ENCODE data around the gene CDH16.
"Not testable (repeated sequence)": the region's sequence is repeated elsewhere in the genome, so short reads cannot be mapped to it uniquely, and the experiment has no call there.

CDH16 gene

DNA sequence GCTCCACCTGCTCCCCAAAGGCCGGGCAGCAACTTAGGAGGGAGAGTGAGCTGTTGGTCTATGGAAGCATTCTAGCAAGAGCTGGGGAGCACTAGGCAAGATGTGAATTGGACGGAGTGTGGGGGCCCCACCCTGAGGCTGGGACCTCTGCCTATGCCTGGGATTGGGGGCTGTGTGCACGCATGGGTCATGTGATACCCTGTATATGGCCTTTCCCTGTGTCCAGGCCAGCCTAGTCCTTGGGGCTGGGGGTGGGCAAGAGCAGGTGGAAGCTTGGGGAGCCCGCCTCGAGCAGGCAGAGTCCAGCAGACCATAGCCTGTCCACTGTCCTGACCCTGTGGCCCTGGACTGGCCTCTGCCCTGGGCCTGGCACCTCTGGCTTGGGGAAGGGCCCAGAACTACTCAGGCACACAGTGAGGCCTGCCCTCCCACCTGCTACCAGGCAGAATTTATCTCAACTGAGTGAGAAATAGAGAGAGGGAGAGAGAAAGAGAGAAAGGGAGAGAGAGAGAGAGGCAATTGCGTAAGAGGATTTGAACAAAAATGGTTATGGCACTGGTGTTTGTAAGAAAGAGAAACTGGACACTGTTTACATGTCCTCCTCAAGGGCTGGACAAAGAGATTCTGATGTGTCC is 19.3 kb downstream of the CDH16 start:
- in situ Hi-C loops (cut with MboI; ENCODE audit: low sequenced_read_pairs), result no loop called here

DNA sequence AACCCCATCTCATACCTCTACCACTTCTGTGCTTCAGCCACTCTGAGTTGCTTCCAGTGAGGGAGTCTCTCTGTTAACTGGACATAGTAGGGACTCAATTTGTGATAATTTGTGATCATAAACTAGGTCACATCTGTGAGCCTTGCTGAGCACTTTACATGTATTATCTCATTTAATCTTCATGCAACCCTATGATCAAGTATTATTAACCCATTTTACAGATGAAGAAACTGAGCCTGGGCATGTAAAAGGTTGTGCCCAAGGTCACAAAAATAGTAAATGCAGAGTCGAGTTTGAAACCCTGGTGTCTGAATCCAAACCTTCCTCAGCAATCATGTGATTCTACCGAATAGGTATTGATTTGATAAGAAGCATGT is 19.8 kb downstream of the CDH16 start:
- in situ Hi-C loops (cut with MboI; ENCODE audit: low sequenced_read_pairs), result no loop called here

DNA sequence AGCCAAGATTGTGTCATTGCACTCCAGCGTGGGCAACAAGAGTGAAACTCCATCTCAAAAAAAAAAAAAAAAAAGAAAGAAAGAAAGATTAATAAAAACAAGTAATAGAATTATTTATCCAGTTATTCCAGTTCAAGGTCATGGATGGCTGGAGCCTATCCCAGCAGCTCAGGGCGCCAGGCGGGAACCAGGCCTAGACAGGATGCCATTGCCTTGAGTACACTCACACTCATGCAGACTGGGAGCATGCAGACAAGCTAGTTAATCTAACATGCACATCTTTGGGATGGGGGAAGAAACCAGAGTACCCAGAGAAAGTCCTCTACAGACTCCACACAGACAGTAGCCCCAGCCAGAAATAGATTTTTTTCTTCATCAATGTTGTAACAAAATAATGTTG is 20.5 kb downstream of the CDH16 start:
- in situ Hi-C loops (cut with MboI; ENCODE audit: low sequenced_read_pairs), result no loop called here

DNA sequence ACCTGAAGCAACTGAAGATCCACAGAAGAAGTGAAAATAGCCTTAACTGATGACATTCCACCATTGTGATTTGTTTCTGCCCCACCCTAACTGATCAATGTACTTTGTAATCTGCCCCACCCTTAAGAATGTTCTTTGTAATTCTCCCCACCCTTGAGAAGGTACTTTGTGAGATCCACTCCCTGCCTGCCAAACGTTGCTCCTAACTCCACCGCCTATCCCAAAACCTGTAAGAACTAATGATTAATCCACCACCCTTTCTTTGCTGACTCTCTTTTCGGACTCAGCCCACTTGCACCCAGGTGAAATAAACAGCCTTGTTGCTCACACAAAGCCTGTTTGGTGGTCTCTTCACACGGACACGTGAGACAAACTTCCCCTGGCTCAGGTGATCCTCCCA is 22.0 kb downstream of the CDH16 start:
- in situ Hi-C loops (cut with MboI; ENCODE audit: low sequenced_read_pairs), result not testable (repeated sequence)

DNA sequence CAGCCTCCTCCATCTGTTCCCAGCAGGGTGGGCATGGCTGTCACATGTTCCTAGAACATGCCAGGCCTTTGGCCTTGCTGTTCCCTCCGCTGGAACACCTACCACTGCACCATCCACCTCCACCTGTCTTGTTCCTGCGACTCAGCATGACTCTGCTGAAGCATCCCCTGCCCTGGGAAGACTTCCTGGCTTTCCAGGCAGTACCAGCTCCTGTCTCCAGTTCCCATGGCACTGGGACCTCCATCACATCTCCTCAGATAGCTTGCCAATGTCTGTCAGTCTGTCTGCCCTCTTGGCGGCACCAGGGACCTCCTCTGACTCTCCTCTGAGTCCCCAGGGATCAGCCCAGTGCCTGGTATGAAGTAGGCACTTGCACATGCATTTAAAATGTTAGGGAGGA is 22.7 kb downstream of the CDH16 start:
- in situ Hi-C loops (cut with MboI; ENCODE audit: low sequenced_read_pairs), result no loop called here

DNA sequence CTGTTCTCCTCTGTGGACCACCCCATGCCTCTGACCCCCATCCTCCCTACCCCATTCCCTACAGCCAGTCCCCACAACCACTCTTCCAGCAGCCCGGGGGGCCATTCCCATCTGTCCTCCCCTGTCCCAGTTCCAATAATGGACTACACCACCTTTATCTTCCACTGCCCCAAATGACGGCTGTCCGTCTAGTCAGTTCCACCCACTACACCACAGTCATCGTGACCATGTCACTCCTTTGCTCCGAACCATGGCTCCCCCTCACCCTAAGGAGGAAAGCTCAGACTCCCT is 23.1 kb downstream of the CDH16 start:
- in situ Hi-C loops (cut with MboI; ENCODE audit: low sequenced_read_pairs), result no loop called here

DNA sequence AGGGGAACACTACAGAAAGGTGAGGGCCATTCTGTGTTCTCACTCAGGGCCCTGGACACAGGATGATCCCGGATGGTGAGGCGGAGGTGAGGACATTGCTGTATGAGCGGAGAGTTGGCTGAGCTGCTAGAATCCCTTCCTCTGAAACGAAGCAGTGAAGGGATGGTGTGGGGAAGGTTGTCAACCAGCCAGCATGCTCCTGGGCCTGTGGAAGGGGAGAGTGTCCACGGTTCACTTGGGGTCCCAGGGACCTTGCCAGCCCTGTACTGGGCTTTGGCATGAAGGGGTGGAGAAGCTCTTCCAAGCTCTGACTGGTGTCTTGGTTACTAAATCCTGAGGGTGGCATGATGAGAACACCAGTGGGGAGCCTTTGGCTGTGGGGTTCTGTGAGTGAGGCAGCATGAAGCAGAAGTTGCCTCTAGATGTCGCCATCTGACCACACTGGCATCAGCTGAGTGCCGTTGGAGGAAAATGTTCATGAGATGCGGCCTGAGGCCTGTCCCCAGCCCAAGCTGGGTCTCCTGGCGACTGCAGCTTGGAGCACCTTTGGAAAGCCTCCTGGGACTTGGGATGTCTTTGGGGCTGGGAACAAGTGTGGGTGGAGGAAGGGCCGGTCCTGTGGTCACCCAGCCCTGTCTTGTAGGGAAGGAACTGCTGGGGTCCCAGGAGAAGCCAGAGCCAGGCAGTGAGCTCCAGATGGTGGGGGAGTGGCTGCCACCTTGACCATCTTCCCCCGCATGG is 23.6 kb downstream of the CDH16 start:
- in situ Hi-C loops (cut with MboI; ENCODE audit: low sequenced_read_pairs), result no loop called here

DNA sequence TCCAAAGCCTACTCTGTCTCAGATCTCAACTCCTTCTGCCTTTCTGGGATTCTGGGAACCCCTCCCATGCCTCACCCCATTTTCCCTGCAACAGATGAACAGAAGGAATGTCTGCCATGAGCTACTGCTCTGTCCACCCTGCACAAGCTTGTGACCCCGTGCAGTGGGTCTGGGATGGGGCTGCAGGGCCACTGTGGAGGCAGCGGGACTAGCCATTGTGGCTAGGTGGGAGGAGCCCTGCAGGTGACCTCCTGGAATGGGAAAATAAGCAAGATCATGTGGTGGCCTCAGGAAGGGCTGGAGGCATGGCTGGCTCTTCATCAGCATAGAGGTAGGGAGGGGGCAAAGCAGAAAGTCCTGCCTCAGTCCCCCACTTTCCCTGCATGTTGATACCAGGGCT is 24.6 kb downstream of the CDH16 start:
- in situ Hi-C loops (cut with MboI; ENCODE audit: low sequenced_read_pairs), result no loop called here

DNA sequence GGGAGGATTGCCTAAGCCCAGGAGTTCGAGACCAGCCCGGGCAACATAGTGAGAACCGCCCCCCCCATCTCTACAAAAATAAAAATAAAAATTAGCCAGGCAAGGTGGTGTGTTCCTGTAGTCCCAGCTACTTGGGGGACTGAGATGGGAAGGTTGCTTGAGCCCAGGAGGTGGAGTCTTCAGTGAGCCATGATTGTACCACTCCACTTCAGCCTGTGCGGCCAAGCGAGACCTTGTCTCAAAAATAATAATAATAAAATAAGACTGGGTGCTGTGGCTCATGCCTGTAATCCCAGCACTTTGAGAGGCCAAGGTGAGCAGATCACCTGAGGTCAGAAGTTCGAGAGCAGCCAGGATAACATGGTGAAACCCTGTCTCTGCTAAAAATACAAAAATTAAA is 26.9 kb downstream of the CDH16 start:
- in situ Hi-C loops (cut with MboI; ENCODE audit: low sequenced_read_pairs), result no loop called here

DNA sequence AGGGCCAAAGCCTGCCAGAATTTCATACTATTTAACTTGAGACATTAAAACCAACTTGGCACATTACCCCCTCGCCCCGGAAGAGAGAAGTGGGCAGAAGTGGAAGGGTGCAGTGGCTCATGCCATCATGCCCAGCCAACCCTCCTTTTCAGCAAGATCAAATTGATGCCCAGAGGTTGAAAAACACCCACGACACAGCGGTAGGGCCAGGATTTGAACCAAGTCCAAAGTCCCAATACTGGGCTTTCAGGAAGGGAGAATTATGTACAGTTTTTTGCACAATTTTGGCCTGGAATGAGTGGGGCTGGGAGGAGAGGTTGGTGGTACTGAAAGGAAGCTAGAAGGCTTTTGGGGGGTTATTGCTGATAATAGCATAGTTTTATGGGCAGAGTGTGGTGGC is 27.3 kb downstream of the CDH16 start:
- in situ Hi-C loops (cut with MboI; ENCODE audit: low sequenced_read_pairs), result no loop called here

DNA sequence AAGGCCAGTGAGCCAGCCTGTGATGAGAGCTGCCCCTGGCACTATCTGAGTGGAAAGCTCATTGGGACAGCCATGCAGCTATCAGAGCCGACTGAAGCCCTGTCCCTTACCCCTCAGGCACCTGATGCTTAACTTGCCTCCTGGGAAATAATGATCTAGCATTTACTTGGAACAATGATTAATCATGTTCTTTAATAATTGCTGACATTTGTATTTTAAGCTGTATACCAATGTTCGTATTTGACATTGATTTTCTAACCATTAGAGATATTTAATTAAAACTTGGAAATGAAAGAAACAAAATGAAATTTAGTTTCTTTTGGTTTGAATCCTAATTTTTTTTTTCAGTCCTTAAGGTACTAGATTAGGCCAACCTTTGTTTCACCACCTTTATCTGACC is 27.9 kb downstream of the CDH16 start:
- in situ Hi-C loops (cut with MboI; ENCODE audit: low sequenced_read_pairs), result no loop called here

DNA sequence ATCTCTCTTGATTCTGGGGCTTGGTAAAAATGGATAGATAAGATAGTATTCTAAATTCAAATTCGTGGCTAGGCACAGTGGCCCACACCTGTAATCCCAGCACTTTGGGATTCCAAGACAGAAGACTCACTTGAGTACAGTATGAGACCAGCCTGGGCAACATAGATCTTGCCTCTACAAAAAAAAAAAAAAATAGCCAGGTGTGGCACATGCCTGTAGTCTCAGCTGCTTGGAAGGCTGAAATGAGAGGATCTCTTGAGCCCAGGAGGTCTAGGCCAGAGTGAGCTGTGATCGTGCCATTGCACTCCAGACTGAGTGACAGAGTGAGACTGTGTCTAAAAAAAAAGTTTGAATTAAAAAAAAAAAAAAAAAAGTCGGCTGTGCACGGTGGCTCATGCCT is 29.1 kb downstream of the CDH16 start:
- in situ Hi-C loops (cut with MboI; ENCODE audit: low sequenced_read_pairs), result no loop called here

DNA sequence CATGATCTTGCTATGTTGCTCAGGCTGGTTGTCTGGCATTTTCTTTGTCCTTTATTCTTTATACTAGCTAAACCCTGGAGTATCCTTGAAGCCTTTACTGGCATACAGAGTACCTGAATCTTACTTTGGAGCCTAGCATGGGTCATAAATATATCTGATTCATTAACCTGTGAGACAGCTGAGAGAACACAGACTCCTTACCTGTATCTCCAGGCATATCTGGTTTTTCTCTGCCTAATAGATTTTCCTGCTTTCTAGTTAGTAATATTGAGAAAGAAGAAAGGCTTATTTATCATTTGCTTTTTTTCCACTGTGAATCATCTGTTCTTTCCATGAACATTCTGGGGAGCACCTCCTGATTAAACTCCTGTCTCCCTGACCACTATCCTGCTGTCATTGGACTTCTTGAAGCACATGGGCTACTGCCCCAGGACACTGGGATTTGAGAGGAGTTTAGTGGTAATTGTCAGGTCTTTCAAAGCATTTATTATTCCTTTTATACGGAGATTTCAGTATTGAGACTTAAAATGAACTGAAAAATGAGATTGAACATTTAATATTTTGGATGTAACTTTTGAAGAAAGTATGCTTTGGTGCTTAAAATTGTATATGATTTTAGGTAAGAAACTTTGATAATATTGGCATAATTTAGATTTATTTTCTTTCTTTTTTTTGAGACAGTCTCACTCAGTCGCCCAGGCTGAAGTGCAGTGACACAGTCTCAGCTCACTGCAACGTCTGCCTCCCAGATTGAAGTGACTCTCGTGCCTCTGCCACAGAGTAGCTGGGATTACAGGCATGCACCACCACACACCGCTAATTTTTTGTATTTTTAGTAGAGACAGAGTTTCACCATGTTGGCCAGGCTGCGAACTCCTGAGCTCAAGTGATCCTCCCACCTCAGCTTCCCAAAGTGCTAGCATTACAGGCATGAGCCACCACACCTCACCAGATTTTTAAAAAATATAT is 29.8 kb downstream of the CDH16 start:
- in situ Hi-C loops (cut with MboI; ENCODE audit: low sequenced_read_pairs), result no loop called here

DNA sequence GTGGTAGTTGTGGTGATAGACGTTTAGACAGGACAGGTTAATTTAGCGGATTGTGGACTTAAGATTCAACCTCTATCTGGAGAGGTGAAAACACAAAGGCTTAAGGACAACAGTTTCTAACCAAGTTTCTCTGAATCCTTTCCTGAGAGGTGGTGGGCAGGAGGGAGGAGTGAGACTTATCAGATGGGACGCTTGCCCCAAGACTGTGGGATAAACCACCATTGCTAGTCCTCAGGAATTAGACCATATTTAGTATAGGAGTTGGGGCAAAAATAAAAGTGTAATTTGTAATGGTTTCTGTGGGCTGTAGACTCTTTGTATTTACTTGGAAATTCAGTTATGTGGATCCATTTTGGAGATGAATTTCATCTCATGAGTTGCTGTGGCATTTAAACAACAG is 31.8 kb downstream of the CDH16 start:
- in situ Hi-C loops (cut with MboI; ENCODE audit: low sequenced_read_pairs), result no loop called here

DNA sequence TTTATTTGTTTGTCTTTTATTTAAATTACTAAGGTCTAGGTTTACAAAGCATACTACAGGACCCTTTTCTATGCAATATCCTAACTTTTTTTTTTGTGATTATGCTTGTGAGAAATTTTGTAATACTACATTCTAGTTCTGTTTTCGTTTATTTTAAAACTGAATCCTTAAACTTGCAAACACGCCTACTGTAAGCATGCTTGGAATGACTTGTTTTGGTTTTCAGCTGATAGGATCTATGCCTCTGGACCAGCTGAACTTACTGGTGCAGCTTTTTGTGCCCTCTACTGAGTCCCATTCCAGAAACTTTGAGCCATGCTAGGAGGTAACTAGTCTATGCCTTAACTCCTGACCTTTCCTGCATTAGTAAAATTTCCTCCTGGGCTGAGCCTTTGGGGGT is 32.4 kb downstream of the CDH16 start:
- in situ Hi-C loops (cut with MboI; ENCODE audit: low sequenced_read_pairs), result no loop called here

DNA sequence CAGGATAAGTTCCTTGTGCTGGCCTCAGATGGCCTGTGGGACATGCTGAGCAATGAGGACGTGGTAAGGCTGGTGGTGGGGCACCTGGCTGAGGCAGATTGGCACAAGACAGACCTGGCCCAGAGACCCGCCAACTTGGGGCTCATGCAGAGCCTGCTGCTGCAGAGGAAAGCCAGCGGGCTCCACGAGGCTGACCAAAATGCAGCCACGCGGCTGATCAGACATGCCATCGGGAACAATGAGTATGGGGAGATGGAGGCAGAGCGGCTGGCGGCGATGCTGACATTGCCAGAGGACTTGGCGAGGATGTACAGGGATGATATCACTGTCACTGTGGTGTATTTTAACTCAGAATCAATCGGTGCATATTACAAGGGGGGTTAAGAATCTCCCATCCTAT is 33.2 kb downstream of the CDH16 start:
- in situ Hi-C loops (cut with MboI; ENCODE audit: low sequenced_read_pairs), result no loop called here

DNA sequence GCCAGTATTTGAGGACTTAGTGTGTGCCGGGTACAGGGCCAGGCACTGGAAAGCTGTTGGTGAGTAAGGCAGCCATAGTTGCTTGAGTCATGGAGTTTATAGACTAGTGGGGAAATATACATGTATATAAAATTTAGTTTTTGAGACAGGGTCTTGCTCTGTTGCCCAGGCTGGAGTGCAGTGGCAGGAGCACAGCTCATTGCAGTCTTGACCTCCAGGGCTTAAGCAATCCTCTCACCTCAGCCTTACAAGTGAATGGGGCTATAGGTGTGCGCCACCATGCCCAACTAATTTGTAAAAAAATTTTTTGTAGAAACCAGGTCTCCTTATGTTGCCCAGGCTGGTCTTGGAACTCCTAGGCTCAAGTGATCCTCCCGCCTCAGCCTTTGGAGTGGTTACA is 36.0 kb downstream of the CDH16 start:
- in situ Hi-C loops (cut with MboI; ENCODE audit: low sequenced_read_pairs), result no loop called here

DNA sequence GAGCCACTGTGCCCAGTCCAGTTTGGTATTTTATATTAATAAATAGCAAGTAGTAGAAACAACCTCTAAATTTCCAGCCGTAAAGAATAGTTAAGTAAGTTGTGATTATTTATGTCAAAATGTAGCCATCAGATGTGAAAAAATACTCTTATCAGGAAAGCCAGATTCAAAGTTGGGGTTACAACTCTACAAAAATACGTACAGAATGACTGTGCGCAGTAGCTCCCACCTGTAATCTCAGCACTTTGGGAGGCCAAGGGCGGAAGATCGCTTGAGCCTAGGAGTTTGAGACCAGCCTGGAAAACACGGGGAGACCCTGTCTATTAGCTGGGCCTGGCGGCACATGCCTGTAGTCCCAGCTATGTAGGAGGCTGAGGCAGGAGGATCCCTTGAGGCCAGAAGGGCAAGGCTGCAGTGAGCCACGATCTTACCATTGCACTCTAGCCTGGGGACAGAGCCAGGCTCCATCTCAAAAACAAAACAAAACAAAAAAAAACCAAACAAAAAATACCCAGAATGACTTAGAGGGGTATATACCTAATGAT is 36.6 kb downstream of the CDH16 start:
- in situ Hi-C loops (cut with MboI; ENCODE audit: low sequenced_read_pairs), result no loop called here

DNA sequence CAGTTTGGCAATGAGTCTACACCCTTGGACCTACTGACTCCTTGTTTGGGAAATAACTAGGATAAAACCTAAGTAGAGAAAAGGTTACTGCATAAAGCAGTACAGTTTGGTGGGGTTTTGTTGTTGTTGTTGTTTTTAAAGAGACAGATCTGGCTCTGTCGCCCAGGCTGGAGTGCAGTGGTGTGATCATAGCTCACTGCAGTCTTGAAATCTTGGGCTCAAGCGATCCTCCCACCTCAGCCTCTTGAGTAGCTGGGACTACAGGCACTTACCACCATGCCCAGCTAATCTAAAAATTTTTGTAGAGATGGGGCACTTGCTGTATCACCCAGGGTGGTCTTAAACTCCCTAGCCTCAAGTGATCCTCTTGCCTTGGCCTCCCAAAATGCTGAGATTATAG is 37.1 kb downstream of the CDH16 start:
- in situ Hi-C loops (cut with MboI; ENCODE audit: low sequenced_read_pairs), result no loop called here

DNA sequence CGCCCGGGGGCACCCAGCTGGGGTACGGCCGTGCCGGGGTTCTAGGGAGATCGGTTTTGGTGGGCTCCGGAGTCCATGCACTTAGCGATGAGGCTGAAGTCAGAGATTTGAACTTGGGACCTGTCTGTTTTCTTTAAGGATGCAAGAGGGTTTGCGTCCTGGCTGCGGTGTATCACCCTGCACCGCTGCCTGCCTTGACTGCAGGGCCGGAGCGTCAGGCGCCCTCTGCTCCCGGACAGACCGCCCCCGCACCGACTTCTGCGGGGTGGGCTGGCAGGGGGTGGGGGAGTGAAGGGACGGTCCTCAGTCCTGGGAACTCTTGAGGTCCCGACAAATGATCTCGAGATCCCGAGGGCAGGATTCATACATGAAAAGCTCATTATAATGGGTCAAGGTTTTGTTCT is 37.7 kb downstream of the CDH16 start:
- in situ Hi-C loops (cut with MboI; ENCODE audit: low sequenced_read_pairs), result no loop called here

DNA sequence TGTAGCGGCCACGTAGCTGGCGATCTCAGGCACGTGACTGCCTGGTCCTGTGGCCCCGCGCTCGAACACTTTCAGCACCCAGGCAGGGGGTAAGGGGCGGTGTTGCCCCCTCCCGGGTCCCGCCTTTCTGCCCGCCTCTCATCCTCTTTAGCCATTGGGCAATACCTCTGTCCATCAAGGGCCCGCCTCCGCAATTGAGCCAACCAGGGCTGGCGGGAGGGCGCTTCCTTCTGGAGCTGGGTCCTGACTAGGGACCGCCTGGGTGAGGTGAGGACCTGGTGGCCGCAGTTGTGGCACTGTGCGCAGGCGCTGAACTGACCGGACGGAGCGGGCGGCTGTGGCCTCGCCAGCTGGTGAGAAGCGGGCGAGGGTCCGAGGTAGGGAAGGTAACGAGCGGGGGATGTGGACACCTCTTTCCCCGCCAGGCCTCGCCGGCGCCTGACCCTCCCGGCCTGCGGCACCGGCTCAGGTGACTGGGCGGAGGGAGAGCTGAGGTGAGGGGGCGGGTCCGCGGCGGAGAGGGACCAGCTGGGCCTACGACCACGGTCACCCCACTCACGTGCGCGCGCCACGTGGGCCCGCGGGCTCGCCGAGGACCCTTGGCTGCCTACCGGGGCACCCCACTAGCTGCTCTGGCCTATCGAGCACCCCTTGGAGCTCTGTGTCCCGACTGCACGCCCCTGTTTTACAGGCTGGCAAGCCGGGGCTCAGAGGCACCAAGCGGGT is 38.2 kb downstream of the CDH16 start, which contains the start of gene PDP2:
TSS of gene PDP2 (plus strand) at position 228 of the 726 bp plus-strand sequence. CDS start 3,770 bp downstream, outside the sequence.
- in situ Hi-C loops (cut with MboI; ENCODE audit: low sequenced_read_pairs), result no loop called here

Measured in HL-60/S4 (cell line).